ENCODE results near the gene RDX. TPM values are rescaled to one million over a fixed set of nuclear protein-coding genes. Genes with fewer than 3 reads are reported as not detected.
"Not testable (repeated sequence)": the region's sequence is repeated elsewhere in the genome, so short reads cannot be mapped to it uniquely, and the experiment has no call there.

Gene RDX
- total RNA-seq, 4 donors from 2014 or later = 35.3 to 62.9 (median 51.7) TPM

DNA sequence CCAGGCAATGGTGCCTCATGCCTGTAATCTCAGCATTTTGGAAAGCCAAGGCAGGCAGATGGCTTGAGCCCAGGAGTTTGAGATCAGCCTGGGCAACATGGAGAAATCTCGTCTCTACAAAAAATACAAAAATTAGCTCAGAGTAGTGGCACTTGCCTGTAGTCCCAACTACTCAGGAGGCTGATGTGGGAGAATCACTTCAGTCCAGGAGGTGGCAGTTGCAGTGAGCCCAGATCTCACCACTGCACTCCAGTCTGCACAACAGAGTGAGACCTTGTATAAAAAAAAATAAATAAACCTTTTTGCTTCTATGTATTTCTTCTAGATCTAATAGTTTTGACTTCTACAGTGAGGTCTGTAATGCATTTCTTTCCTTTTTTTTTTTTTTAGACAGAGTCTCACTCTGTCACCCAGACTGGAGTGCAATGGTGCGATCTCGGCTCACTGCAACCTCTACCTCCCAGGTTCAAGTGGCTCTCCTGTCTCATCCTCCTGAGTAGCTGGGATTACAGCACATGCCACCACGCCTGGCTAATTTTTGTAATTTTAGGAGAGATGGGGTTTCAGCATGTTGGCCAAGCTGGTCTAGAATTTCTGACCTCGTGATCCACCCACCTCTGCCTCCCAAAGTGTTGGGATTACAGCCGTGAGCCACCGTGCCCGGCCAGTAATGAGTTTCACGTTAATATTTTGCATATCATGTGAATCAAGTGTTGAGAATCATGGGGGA is 18.1 kb upstream of the RDX start:
- TF ChIP-seq, protein P1, sequence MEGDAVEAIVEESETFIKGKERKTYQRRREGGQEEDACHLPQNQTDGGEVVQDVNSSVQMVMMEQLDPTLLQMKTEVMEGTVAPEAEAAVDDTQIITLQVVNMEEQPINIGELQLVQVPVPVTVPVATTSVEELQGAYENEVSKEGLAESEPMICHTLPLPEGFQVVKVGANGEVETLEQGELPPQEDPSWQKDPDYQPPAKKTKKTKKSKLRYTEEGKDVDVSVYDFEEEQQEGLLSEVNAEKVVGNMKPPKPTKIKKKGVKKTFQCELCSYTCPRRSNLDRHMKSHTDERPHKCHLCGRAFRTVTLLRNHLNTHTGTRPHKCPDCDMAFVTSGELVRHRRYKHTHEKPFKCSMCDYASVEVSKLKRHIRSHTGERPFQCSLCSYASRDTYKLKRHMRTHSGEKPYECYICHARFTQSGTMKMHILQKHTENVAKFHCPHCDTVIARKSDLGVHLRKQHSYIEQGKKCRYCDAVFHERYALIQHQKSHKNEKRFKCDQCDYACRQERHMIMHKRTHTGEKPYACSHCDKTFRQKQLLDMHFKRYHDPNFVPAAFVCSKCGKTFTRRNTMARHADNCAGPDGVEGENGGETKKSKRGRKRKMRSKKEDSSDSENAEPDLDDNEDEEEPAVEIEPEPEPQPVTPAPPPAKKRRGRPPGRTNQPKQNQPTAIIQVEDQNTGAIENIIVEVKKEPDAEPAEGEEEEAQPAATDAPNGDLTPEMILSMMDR (IDR thresholded peaks at IDR 0.05) = no peak
- no peak for TF ChIP-seq POLR2A (IDR thresholded peaks at IDR 0.05)
- no peak for DNase-seq
- WGBS, 2 donors = 81 to 87% methylated on average over 9 of the region's 9 CpGs
- H3K36me3 ChIP-seq = no peaks in the 10 kb centered on the region
- no peak overlapping the region for H3K4me3 ChIP-seq
- no peaks in the 10 kb centered on the region for H3K9me3 ChIP-seq
- no peaks in the 10 kb centered on the region for H3K27me3 ChIP-seq
- H3K27ac ChIP-seq = no peak overlapping the region
- H3K4me1 ChIP-seq = peaks cover 7 to 10% (median 7%) of the 10 kb centered on the region in 3 donors
- intact Hi-C loops (cut with DNase I) = no loop called here

DNA sequence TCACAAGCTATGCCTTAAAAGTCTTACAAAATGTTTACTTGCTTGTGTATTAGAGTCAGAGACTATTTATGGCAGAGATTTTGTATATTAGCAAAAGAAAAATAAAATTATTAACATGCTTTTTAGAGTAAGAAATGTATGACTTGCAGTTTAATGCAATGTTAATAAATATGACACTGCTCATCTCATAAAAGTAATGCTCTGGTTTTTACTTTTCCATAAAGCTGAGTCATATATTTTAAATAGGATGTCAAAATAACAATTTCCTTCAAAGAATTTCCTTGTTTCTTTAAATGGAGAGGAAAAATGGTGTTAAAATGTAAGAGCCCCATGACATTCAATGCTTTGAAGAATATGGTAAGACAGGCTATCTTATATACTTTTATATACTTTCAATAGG is 16.3 kb upstream of the RDX start:
- DNase-seq = no peak
- intact Hi-C loops (cut with DNase I) = no loop called here
- Histone ChIP-seq H3K9me3 (no peaks in the 10 kb centered on the region), H3K27me3 (no peaks in the 10 kb centered on the region), H3K27ac (peak overlapping the region in 1 of 4 donors; percentile 24), H3K4me1 (peaks cover 5 to 7% (median 7%) of the 10 kb centered on the region in 3 donors), H3K4me3 (no peak overlapping the region), H3K36me3 (no peaks in the 10 kb centered on the region)
- TF ChIP-seq, protein P1 (IDR thresholded peaks at IDR 0.05) = no peak
- TF ChIP-seq POLR2A (IDR thresholded peaks at IDR 0.05) = no peak

DNA sequence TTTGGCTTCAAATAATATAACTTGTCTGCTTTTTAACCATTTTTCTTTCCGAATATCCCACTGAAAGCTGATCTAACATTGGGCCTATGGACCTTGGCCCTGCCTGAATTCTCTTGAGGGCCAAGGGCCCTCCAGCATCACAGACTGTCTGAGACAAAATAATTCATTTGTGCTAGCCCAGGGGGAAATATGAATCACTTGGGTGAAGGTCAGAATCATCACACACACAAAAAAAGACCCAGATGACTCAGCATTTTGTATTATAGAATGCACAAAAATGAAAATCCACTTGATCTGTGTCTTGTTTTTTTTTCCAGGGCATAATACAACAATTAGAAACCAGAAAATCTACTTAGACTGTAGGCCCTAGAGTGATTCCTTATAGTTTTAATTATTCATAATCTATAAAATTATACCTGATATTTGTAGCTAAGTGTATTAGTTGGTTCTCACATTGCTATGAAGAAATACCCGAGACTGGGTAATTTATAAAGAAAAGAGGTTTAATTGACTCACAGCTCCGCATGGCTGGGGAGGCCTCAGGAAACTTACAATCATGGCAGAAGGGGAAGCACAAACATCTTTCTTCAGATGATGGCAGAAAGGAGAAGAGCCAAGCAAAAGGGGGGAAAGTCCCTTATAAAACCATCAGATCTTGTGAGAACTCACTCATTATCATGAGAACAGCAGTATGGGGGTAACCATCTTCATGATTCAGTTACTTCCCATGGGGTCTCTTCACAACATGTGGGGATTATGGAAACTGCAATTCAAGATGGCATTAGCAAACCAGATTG is 15.6 kb upstream of the RDX start:
- Histone ChIP-seq H3K36me3 (no peaks in the 10 kb centered on the region), H3K27ac (peak overlapping the region in 2 of 4 donors; percentile 16 to 24), H3K9me3 (no peaks in the 10 kb centered on the region), H3K27me3 (no peaks in the 10 kb centered on the region), H3K4me3 (no peak overlapping the region), H3K4me1 (peaks cover 5 to 7% (median 7%) of the 10 kb centered on the region in 3 donors)
- TF ChIP-seq POLR2A (IDR thresholded peaks at IDR 0.05) = no peak
- intact Hi-C loops (cut with DNase I) = no loop called here
- DNase-seq = no peak
- 13 to 41% methylated on average over 3 of the region's 3 CpGs for WGBS, 2 donors

DNA sequence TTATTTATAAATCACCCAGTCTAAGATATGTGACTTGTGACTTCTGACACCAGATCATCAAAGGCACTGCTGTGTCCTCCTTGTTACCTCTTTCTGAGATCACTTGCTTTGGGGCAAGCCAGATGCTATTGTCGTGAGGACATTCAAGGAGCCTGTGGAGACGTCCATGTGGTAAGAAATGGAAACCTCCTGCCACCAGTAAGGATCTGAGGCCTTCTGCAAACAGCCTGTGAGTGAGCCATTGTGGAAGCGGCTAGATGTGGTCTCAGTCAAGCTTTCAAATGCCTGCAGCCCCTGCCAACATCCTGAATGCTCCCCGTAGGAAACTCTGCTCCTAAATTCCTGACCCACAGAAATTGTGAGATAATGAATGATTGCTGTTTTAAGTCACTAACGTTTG is 11.7 kb upstream of the RDX start:
- Histone ChIP-seq H3K27me3 (no peaks in the 10 kb centered on the region), H3K27ac (no peak overlapping the region), H3K4me1 (peaks cover 7 to 14% (median 7%) of the 10 kb centered on the region in 3 donors), H3K9me3 (no peaks in the 10 kb centered on the region), H3K4me3 (no peak overlapping the region), H3K36me3 (no peaks in the 10 kb centered on the region)
- 64 to 79% methylated on average over 3 to 4 of the region's 5 CpGs for WGBS, 2 donors
- TF ChIP-seq, protein P1 (IDR thresholded peaks at IDR 0.05) = no peak
- TF ChIP-seq POLR2A (IDR thresholded peaks at IDR 0.05) = no peak
- intact Hi-C loops (cut with DNase I) = no loop called here
- no peak for DNase-seq

DNA sequence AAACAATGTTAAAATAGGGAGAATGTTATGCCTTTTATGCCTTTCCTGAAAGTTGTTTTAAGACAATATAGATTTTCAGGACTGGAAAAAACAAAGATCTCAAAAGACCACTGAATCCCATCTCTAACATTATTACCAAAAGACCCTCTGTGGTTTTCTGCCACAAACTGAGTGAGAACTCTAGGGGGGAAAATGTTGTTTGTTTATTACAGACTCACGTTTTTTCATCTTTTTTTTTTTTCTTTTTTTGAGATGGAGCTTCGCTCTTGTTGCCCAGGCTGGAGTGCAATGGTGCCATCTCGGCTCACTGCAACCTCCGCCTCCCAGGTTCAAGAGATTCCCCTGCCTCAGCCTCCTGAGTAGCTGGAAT is 9.6 kb upstream of the RDX start:
- intact Hi-C loops (cut with DNase I); DNase-seq: not testable (repeated sequence)
- 73 to 74% methylated on average over 4 of the region's 4 CpGs for WGBS, 2 donors

More for the DNA sequence above, 9.6 kb upstream of the RDX start:
- H3K27me3 ChIP-seq, H3K27ac ChIP-seq, H3K9me3 ChIP-seq, H3K36me3 ChIP-seq, H3K4me1 ChIP-seq, H3K4me3 ChIP-seq: not testable (repeated sequence)

Measured in esophagus squamous epithelium (tissue), 5 donors.